ENCODE data around the gene SH3YL1.

SH3YL1 gene

DNA sequence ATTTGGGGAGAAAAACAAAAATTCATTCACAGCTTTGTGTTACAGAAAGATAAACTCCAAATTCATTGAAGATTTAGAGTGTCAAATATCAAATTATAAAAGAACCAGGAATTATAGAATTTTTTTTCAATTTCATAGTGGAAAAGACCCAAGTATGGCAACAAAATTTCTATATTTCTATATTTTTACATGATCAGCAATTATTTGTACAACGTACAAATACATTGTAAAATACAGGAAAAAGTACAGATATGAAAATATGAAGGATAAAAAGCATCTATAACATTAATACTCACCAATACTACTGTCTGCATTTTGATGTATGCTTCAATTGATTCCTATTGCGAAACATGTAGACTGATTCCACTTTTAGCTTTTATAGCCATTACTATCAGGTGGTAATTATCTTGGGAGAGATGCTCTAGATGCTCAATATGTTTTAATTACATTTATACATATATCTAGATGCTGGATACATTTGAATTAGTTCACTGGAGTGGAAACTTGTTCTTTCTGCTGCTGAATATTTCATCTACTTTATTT lies 4.0 kb downstream of the SH3YL1 start:
- in situ Hi-C loops (cut with MboI; ENCODE audit: low sequenced_read_pairs): no loop called here

DNA sequence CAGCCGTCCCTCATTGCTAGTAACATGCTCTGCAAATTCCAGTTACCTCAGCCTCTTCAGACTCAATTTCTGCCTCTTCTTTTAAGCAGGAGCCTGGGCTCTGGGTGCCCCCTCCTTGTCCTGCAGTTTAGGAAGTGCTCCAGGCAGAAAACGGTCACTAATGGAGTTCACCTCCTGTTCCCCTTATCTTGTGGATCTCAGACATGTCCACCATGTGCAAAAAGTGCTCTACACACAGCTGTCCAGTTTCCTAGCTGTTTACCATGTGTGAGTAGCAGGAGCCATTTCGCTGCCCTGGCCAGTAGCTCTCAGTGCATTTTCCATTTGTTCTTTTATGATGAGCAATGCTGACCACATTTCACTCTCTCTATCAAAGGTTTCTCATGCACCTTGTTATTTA lies 4.9 kb downstream of the SH3YL1 start:
- in situ Hi-C loops (cut with MboI; ENCODE audit: low sequenced_read_pairs): no loop called here

DNA sequence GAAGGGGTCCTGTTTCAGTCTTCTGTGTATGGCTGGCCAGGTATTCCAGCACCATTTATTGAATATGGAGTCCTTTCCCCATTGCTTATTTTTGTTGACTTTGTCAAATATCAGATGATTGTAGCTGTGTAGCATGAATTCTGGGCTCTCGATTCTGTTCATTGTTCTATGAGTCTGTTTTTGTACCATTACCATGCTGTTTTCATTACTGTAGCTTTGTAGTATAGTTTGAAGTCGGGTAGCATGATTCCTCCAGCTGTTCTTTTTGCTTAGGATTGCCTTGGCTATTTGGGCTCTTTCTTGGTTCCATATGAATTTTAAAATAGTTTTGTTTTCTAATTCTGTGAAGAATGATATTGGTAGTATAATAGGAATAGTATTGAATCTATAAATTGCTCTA lies 6.0 kb downstream of the SH3YL1 start:
- in situ Hi-C loops (cut with MboI; ENCODE audit: low sequenced_read_pairs): no loop called here

DNA sequence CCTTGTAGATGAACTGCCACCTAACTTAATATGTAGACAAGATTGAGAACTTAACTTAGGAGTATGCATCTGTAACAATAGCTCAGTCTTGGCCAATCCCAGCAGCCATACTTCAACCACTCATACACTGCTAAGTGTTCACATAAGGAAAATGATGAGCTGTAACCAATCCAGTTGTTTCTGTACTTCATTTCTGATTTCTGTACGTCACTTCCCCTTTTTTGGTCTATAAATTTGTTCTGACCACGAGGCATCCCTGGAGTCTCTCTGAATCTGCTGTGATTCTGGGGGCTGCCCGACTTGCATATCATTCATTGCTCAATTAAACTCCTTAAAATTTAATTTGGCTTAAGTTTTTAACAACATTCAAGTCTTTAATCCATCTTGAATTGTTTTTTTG lies 6.4 kb downstream of the SH3YL1 start:
- in situ Hi-C loops (cut with MboI; ENCODE audit: low sequenced_read_pairs): no loop called here

DNA sequence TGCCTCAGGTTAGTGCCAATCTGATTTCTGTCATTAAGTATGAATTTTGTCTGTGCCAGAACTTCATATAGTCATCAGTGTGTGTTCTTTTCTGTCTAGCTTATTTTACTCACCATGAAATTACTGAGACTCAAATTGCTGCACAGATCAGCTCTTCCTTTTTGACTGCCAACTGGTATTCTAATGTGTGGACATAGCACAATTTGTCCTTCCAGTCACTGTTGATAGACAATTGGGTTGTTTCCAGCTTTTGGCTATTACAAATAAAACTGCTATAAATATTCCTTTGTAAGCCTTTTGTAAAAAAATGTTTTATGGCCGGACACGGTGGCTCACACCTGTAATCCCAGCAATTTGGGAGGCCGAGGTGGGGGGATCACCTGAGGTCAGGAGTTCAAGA lies 7.7 kb downstream of the SH3YL1 start:
- in situ Hi-C loops (cut with MboI; ENCODE audit: low sequenced_read_pairs): no loop called here

DNA sequence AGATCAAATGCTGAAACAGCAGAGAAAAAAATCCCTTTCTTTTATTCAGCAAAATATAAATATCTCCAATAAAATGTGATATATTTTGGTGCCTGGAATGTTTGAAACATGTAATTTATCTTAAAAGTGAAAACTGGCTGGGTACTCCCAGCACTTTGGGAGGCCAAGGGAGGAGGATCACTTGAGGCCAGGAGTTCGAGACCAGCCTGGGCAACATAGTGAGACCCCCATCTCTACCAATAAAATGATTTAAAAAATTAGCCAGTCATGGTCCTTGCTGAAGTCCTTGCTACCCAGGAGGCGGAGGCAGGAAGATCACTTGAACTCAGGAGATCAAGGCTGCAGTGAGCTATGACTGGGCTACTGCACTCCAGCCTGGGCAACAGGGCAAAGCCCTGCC lies 8.6 kb downstream of the SH3YL1 start:
- in situ Hi-C loops (cut with MboI; ENCODE audit: low sequenced_read_pairs): no loop called here

DNA sequence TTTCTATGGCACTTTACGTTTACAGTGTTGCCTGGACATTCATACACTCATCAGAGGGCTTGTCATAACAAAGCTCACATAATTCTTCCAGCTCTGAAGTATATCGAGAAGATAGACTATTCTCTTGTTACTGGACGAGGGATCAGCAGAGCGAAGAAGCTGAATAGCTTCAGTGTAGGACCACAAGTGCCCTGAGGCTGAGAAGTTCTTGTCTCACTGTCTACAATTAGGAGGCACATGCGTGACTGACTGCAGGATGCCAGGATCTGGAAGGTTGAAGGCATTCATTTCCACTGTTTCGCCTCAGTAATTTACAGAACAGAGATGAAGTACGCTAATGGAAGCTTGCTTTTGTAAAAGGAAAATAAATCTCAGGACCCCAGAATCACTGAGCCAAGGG lies 9.6 kb downstream of the SH3YL1 start:
- in situ Hi-C loops (cut with MboI; ENCODE audit: low sequenced_read_pairs): no loop called here

DNA sequence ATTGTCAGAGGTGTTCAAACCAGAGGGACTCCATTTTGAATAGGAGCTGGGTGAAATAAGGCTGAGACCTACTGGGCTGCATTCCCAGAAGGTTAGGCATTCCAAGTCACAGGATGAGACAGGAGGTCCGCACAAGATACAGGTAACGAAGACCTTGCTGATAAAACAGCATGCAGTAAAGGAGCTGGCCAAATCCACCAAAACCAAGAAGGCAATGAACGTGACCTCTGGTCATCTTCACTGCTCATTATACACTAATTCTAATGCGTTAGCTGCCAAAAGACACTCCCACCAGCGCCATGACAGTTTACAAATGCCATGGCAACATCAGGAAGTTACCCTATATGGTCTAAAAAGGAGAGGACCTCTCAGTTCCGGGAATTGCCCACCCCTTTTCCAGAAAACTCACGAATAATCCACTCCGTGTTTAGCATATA lies 10.6 kb downstream of the SH3YL1 start:
- in situ Hi-C loops (cut with MboI; ENCODE audit: low sequenced_read_pairs): no loop called here

DNA sequence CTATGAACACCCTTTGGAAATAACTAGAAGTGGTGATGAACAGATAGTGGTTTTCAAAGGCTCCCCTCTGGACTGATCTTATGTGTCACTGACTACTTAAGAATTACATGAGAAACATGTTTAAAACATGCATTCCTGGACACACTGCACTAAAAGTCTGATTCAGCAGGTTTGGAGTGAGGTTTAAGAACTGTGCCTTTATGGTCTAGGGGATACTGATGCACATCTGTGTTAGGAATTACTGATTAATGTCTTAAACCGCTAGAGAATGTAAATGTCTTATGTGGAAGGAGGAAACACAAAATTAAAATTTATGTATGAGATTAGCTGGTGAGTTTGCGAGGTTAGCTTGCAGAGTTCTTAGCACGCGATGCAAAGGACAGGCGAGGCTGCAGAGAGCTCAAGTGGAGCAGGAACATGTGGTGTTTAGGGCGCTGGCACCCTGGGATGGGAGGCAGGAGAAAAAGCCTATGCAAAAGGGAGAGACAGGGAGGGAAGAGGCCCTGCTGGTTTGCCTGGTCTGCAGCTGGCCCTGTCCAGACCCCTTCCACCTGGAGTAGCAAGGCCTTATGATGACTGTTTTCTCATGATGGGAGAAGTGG lies 11.7 kb downstream of the SH3YL1 start:
- in situ Hi-C loops (cut with MboI; ENCODE audit: low sequenced_read_pairs): no loop called here

DNA sequence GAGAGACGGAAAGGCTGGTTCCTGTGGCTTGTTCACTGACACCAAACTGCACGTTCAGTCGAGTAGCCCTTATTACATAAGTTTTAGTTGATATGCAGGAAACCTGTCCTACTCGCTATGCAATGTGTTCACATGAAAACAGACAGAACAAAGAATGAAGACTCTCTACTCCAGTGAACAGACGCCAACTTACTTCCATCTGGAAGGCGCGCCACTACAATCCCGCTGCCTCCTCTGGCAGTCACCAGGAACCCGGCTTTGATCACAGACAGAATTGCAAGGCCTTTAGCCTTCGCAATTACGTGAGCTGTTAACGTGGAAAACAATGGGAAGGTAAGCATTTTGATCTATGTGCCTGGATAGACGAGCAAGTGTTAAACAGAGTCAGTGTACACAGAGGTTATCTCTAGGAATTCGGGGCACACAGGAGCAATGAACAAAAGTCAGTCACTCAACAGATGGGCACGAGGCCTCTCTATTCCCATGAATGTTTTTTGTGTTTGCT lies 14.2 kb downstream of the SH3YL1 start:
- in situ Hi-C loops (cut with MboI; ENCODE audit: low sequenced_read_pairs): no loop called here

DNA sequence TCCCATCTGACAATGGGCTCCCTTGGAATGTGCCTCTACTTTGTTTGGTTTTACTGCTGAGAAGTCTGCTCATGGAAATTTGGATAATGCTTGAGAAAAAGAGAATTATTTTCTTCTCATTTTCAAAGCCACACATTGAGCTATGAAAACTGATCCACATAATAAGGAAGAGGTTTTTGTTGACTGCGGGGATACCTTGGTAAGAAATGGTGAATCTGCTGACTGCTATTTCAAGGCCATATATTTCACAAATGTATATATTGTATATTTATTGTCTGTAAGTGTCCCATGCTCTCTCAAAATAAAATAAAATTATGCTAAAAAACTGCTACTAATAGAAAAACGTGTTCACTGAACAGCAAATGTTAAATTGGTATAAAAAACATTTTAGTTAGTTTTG lies 15.1 kb downstream of the SH3YL1 start:
- in situ Hi-C loops (cut with MboI; ENCODE audit: low sequenced_read_pairs): no loop called here

DNA sequence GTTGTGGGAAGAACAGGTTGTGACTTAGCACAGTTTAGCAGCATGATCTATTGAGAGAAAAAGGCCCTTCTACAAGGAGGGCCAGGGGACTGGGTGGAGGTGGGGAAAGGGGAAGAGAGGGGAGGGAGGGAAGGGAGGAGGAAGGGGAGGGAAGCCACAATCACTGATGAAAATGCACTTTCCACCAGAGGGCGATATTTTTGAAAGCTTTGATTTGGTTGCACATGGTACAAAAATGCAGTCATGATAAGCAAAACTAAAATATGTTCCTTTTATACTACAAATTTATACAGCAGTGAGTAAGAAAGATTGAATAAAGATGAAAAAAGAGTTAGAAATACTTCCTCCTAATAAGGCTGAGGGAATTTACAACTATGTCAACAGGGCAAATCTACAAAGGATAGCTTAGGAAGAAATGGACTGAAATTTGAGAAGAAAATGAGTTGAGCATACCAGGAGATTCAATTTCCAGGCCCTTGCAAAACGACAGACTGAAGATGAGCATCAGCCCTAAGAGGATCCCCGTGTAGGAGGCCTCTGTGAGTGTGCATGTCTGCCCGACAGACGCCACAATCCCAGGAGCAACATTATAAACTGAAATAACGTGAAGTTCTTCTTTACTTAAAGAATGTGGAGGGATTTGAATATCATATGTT lies 17.2 kb downstream of the SH3YL1 start:
- in situ Hi-C loops (cut with MboI; ENCODE audit: low sequenced_read_pairs): no loop called here

DNA sequence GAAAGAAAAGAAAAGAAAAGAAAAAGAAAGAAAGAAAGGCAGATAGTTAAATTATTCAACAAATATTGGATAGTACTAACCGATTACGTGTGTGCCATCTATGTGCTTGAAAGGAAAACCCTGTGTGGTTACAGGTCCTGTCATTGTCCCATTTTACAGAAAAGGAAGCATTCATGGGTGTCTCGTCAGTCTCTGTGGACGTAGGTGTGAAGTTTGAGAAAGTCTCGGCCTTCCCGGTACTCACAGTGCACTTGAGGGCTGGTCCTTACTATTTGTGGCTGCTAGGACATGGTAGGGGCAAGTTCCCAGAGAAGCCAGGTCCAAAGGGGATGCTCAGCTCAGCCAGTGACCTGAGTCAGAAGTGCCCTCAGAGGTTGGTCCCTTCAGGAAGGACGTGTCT lies 19.3 kb downstream of the SH3YL1 start:
- in situ Hi-C loops (cut with MboI; ENCODE audit: low sequenced_read_pairs): no loop called here

DNA sequence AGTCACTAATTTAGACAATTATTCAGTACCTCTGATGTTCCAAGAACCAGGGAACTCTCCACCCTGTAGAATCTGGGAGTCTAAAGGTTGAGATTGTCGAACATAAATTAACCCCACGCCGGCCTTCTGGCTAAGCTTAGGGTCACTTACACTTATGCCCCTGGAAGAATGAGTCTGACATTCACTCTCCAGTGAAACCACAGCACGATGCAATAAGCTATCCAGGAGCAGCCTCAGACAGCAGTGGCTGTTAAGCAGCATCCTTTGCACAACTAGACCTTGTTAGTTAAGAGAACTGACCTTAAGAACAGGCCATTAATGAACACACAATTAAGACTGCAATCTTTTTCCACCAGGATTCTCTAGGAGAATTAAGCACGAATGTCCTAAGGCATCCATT lies 25.0 kb downstream of the SH3YL1 start:
- in situ Hi-C loops (cut with MboI; ENCODE audit: low sequenced_read_pairs): no loop called here

DNA sequence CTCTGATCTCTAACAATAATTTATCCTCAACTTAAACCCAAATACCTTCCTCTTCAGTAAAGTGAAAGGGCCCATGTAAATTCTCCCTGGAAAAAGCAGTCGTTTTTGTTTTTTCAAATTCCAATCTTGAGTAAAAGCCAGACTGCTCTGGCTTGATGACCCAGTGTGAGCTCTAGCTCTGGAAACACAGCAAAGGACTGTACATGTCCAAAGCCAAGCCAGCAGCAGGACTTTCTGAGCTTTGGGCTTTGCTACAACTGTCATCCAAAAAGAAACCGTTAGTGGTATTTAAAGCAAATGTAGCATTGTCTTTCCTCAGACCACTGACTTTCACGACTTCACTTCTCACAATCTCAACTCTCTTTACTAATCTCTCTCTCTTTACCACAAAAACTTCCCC lies 25.4 kb downstream of the SH3YL1 start:
- in situ Hi-C loops (cut with MboI; ENCODE audit: low sequenced_read_pairs): no loop called here

DNA sequence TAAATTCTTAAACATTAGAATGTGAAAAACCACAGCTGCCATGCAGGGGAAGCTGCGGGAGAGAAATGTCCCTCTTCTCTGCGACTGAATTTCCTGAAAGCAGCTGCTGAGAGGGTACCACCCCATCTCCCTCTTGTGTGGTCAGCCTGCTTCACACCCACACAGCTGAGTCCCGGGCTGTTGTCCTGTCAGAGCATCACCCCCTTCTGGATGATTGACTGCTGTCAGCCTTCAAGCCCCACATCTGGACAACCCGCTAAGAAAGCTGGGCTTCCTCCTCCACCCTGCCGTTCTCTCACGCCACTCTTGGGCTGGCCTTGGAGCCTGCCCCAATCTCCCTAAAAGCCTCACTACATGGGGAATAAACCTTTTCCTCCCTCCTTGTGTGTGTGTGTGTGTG lies 26.0 kb downstream of the SH3YL1 start:
- in situ Hi-C loops (cut with MboI; ENCODE audit: low sequenced_read_pairs): no loop called here

DNA sequence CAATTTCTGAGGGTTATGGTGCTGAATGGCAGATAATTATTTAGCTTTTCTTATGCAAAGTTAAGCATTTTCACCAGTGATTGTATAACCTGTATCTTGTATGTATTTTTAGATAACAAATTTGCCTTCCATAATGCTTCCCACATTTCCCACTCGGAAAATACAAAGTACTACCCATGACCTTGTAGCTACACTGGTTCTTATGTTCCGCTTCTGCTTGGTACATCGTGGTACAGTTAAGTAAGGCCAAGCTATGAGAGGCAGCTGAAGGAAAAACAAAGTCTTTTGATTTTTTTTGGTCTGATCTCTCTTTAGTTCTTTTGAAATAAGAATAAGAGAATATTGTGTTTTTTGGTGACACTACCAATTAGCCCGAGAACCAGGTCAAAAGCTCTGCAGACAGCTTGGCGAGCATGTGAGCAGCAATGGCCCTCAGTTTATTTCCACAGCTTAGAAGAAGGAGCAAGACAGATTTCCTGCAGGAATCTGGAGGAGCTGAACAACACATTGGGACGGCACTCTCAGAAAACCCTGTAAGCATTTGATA lies 26.8 kb downstream of the SH3YL1 start:
- in situ Hi-C loops (cut with MboI; ENCODE audit: low sequenced_read_pairs): no loop called here

DNA sequence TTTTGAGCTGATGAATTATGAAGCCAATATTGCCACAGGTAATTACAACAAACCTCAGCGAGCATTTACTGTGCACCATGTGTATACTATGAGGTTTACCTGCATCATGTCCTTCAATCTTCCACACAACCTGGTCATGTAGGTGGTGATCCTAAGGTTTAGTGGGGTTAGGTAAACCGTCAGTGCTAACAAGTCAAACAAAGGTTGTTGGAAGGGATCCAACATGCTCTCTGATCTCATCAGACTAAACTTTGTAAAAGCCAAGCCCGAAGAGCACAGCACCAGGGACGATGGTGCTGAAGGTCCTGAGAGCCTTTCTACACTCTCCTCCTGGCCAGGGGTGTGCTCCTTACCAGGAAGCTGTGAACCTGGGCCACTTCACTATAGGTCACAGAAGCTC lies 29.4 kb downstream of the SH3YL1 start:
- in situ Hi-C loops (cut with MboI; ENCODE audit: low sequenced_read_pairs): no loop called here

DNA sequence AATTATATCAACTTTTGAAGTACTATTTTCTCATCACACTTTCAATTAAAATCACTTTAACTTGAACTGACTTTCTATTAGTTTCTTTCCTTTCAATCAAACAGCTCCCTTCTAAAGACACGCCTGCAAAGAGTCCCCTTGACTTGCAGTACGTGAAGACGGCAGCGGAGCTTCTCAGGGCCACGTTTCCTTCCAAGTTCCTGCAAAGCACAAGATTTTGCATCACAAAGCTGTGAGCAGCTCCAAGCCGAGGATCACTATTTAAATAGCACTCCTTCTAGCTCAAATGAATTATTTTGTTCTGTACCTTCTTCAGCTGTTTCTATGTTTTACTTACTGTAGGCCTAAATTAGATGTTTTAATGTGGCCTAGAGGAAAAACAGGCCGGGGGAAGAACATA lies 30.8 kb downstream of the SH3YL1 start:
- in situ Hi-C loops (cut with MboI; ENCODE audit: low sequenced_read_pairs): no loop called here

DNA sequence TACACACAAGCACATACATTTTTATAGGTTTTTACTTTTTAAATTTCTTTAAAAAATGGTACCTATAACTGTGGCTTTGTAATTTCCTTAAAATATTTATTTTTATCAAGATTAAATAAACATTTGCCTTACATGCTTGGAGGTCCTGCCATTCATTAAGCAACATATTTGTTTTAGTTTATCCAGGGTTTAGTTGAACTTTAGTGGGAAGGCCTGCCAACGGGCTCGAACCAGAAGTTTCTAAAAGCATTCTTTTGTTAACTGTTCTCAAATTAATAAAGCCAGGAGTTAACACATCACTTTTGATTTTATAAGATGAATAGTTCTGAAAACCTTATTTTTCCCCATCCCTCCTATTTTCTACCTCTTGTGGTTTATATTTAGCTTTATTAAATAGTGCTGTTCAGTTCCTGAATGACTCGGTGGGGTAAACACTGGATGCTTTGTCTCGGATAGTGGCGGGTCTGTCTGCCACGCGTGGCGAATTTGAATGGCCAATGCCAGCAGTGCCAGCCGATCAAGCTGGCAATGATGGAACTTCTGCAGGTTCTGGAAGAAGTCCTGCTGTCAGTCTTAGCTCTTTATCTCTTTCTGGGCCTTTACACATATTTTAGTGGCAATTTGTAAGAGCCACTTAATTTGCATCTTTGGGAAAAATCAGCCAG lies 32.2 kb downstream of the SH3YL1 start:
- in situ Hi-C loops (cut with MboI; ENCODE audit: low sequenced_read_pairs): no loop called here

DNA sequence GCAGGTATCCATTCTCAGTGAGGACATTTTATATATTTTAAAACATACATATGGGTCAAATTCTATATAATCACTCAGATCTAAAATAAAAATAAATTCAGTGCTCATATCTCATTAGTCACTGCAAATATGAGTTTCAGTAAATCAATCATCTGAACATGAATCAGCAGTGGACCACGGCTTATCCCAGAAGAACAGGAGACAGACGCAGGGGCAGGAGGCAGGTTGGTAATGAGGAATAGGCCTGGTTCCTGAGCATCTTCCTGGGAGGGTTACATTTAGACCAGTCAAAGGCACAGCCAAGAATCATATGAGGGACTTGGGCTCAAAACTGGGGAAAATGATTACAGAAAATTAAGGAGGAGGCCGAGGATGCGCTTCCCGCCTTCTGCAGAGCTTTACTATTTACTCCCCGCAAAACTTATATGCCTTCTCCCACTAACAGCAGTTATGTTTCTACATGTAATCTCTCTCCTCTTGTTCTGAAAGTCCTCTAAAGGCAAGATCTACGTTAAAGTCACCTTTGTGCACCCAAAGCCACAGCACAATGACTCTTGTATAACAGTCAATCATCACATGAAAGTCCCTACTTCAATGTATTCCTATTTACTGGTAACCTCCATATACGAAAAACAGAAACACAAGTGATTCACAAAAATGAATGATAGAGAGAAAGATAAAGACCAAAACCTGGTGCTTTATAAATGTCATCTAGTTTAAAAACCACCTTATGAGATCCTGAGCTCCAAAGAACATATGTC lies 35.1 kb downstream of the SH3YL1 start:
- in situ Hi-C loops (cut with MboI; ENCODE audit: low sequenced_read_pairs): no loop called here

Measured in HL-60/S4 (cell line).